ENCODE data around the gene CTAGE4. TPM values are rescaled to one million over a fixed set of nuclear protein-coding genes. Genes with fewer than 3 reads are reported as not detected.
"Not testable (repeated sequence)": the region's sequence is repeated elsewhere in the genome, so short reads cannot be mapped to it uniquely, and the experiment has no call there.

CTAGE4 gene
- total RNA-seq, 1 donor from 2014 or later = 0.30 TPM

DNA sequence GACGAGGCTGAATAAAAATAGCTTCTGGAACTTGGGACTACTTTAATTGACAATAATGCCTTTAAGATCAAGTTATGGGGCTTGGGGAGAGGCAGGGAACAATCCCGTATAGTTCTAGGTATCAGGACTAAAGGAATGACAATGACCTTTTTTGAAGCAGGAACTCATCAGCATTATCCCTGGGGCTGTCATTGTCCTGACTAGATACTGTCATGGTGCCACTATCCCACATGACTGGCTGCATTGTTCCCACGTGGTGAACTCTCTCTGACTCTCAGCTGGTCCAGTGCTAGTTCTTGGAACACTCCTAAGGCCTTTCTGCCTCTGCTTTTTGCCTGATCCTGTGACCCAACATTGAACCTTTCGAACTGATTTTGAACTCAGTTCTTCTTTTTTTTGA, 15.7 kb downstream of the CTAGE4 start:
- DNase-seq (ENCODE audit: missing footprints); intact Hi-C loops (cut with DNase I); ATAC-seq: not testable (repeated sequence)

- ATAC-seq; DNase-seq (ENCODE audit: missing footprints); intact Hi-C loops (cut with DNase I): not testable (repeated sequence)
These were observed 18.7 kb downstream of the CTAGE4 start for GRCh38 chr7:144201978-144202377.

- DNase-seq (ENCODE audit: missing footprints); ATAC-seq; intact Hi-C loops (cut with DNase I): not testable (repeated sequence)
These were observed 19.8 kb downstream of the CTAGE4 start for GRCh38 chr7:144203086-144203485.

DNA sequence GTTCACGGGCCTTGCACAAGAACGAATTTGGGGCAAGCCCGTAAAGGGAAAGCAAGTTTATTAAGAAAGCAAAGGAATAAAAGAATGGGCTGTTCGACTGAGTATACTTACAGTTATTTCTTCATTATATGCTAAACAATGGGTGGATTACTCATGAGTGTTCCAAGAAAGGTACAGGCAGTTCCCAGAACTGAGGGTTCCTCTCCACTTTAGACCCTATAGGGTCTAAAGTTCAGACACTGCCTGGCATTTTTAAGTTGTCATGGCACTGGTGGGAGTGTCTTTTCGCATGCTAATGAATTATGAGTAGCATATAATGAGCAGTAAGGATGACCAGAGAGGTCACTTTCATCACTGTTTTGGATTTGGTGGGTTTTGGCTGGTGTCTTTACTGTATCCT, 22.0 kb downstream of the CTAGE4 start:
- DNase-seq (ENCODE audit: missing footprints); ATAC-seq; intact Hi-C loops (cut with DNase I): not testable (repeated sequence)

GRCh38 chr7:144217200-144217599, 33.9 kb downstream of the CTAGE4 start:
- peak; percentile 7 for ATAC-seq
- DNase-seq (ENCODE audit: missing footprints); intact Hi-C loops (cut with DNase I): not testable (repeated sequence)

DNA sequence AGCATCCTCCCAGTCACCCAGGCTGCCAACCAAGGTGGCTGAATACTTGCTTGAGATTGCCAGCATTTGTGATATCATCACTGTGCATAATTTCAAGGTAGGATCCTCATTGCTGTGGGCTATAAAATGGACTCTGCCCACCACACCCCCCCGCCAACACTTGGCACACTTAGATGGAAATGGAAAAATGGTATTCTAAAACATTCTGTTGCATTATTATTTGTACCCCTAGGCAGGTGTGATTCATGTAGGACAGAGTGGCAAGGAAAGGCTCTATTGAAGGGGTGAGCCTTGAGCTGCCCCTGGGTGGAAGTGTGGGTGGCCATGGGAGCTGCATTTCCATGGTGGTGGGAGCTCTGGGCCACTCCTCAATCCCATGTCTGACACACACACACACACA, 35.3 kb downstream of the CTAGE4 start:
- peak; percentile 18 for DNase-seq (ENCODE audit: missing footprints)
- peak; percentile 33 for ATAC-seq
- intact Hi-C loops (cut with DNase I) = not testable (repeated sequence)

- intact Hi-C loops (cut with DNase I); DNase-seq (ENCODE audit: missing footprints); ATAC-seq: not testable (repeated sequence)
These were observed 35.9 kb downstream of the CTAGE4 start for GRCh38 chr7:144219149-144219548.

GRCh38 chr7:144220531-144220930, 37.3 kb downstream of the CTAGE4 start:
- ATAC-seq; DNase-seq (ENCODE audit: missing footprints); intact Hi-C loops (cut with DNase I): not testable (repeated sequence)

DNA sequence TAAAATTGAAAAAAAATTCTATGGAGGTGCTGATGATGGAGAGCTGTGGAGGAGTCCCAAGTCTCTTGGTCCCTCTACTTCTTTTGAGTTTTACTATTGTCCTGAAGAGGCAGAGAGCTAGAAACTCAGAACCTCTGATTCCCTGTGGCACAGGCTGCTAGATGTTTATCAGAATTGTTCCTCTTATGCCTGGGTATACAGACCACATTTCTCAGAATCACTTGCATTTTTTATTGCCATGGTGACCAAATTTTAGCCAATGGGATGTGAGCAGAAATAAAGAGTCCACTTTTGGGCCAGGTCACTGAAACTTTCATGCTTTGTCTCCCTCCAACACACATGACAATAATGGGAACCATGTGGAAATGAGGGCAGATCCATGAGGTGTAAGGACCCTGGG, 40.4 kb downstream of the CTAGE4 start:
- DNase-seq (ENCODE audit: missing footprints); intact Hi-C loops (cut with DNase I); ATAC-seq: not testable (repeated sequence)

DNA sequence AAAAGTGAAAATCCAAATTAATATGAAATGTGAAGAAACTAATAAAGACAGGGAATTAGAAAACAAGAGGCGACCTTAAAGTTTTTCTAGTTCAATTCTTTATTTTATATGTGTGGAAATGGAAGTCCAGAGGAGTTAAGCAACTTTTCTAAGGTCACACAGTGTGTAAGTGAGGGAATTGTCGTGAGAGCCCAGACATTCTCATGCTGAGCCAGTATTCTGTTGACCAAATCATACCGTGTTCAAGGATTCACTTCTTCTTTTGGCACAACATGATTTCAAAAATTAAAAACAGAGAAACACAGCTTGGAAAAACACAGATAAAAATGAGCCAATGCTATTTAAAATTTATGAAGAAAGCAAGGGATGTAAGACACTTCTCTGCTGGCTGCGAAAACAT, 43.6 kb downstream of the CTAGE4 start:
- intact Hi-C loops (cut with DNase I); ATAC-seq: not testable (repeated sequence)

GRCh38 chr7:144228810-144229209, 45.5 kb downstream of the CTAGE4 start:
- DNase-seq (ENCODE audit: missing footprints); intact Hi-C loops (cut with DNase I); ATAC-seq: not testable (repeated sequence)

More for the DNA sequence above, 43.6 kb downstream of the CTAGE4 start:
- DNase-seq (ENCODE audit: missing footprints) = not testable (repeated sequence)

DNA sequence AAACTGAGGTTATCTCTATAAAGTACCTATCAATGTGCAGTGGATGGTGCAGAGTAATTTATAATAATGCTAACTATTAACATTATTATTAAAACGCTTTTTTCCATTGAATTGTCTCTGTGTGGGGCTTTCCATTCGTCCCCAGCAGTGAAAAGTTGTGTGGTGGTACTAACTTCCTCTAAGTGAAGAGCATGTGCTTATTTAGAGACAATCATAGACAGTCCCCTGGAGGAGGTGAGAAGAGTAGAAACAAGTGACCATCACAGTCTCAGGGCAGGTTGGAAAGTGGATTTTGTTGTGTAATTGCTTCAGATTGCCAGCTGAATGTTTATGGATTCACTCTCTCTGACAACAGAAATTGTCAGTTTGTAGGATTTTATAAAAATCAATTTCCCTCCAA, 47.8 kb downstream of the CTAGE4 start:
- intact Hi-C loops (cut with DNase I); ATAC-seq; DNase-seq (ENCODE audit: missing footprints): not testable (repeated sequence)

DNA sequence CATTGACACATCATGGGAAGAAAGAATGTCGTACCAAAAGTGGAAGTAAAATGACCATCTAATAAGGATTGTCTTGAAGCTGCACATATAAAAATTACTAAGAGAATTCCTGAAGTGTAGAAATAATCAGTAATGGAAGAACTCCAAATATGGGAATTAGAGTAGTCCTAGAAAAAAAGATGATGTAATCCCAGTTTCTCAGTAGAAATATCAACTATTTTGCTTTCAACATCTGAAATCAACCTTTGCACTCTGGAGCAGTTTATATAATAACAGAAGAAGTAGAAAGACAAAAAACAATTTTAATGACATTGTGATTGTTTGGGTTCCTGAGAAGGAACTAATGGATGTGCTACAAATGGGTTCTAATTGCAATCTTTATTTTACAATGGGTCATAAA, 49.8 kb downstream of the CTAGE4 start:
- DNase-seq (ENCODE audit: missing footprints); intact Hi-C loops (cut with DNase I); ATAC-seq: not testable (repeated sequence)

Other genes starting within 250 kb of the CTAGE4 start
- not detected for gene OR2F2, start 248.2 kb upstream of the CTAGE4 start, total RNA-seq
- not detected for gene OR2F1, start 228.6 kb upstream of the CTAGE4 start, total RNA-seq
- gene OR6B1, start 183.1 kb upstream of the CTAGE4 start, total RNA-seq = not detected
- not detected for gene OR2A5, start 134.5 kb upstream of the CTAGE4 start, total RNA-seq
- gene OR2A25, start 113.7 kb upstream of the CTAGE4 start, total RNA-seq = not detected
- not detected for gene OR2A12, start 97.2 kb upstream of the CTAGE4 start, total RNA-seq
- gene OR2A2, start 73.9 kb upstream of the CTAGE4 start, total RNA-seq = not detected
- gene OR2A14, start 60.3 kb upstream of the CTAGE4 start, total RNA-seq = not detected
- gene ARHGEF35, start 12.4 kb downstream of the CTAGE4 start, total RNA-seq = 0.87 TPM
- not detected for gene OR2A42, start 56.1 kb downstream of the CTAGE4 start, total RNA-seq
- gene OR2A7, start 81.3 kb downstream of the CTAGE4 start, total RNA-seq = 0.22 TPM
- 0.22 TPM for gene CTAGE8, start 85.8 kb downstream of the CTAGE4 start, total RNA-seq
- gene OR2A1, start 129.0 kb downstream of the CTAGE4 start, total RNA-seq = not detected
- 2.4 TPM for gene ARHGEF5, start 171.9 kb downstream of the CTAGE4 start, total RNA-seq
- not detected for gene NOBOX, start 220.2 kb downstream of the CTAGE4 start, total RNA-seq